MCF 10A (cell line): ENCODE results near the gene ALDH1L1. TPM values are rescaled to one million over a fixed set of nuclear protein-coding genes. Genes with fewer than 3 reads are reported as not detected.

Experiments used
- BruUV-seq: library from RNA; stranded (reverse); fragments of 400-500 nt; replicated peaks from 2 replicates; lab custom pipeline; 2021; lab: Mats Ljungman, UMichigan
- CTCF ChIA-PET: fragments of 300-600 bp; sonication (Branson Sonifier 250); formaldehyde crosslinking; extraction: SDS; loops from one replicate; lab custom pipeline; 2021; ENCODE audit warnings: antibody characterized with exemption, inconsistent platforms; lab: Yijun Ruan, JAX
- POLR2A ChIA-PET: fragments of 300-600, 350-650 bp; sonication (Branson Sonifier 250); formaldehyde crosslinking; extraction: SDS; loops from one replicate; lab custom pipeline; 2020; ENCODE audit warnings: antibody characterized with exemption, inconsistent platforms; lab: Yijun Ruan, JAX
- DNase-seq: peaks from one replicate; pipeline ENCODE4 v3.0.0-alpha.2; 2018; ENCODE audit not compliant: unreplicated experiment
- H3K27ac Mint-ChIP-seq: one replicate; pipeline ENCODE4 v1.8.0; 2022; ENCODE audit warnings: mild to moderate bottlenecking, low read depth, mixed read lengths; ENCODE audit not compliant: unreplicated experiment
- H3K27me3 Mint-ChIP-seq: one replicate; pipeline ENCODE4 v1.8.0; 2022; ENCODE audit warnings: mixed read lengths; ENCODE audit not compliant: insufficient read depth, unreplicated experiment
- H3K36me3 Mint-ChIP-seq: one replicate; pipeline ENCODE4 v1.8.0; 2022; ENCODE audit warnings: mild to moderate bottlenecking, moderate library complexity, mixed read lengths; ENCODE audit not compliant: insufficient read depth, unreplicated experiment
- H3K4me1 Mint-ChIP-seq: one replicate; pipeline ENCODE4 v1.8.0; 2022; ENCODE audit warnings: mixed read lengths; ENCODE audit not compliant: insufficient read depth, unreplicated experiment
- H3K4me3 Mint-ChIP-seq: one replicate; pipeline ENCODE4 v1.8.0; 2022; ENCODE audit warnings: mild to moderate bottlenecking, moderate library complexity, mixed read lengths; ENCODE audit not compliant: unreplicated experiment
- H3K9me3 Mint-ChIP-seq: one replicate; pipeline ENCODE4 v1.8.0; 2022; ENCODE audit warnings: mixed read lengths; ENCODE audit not compliant: unreplicated experiment
- CTCF ChIP-seq: fragments of 200-600 bp; IDR thresholded peaks from one replicate; pipeline ENCODE4 v1.8.0; 2022; ENCODE audit warnings: antibody characterized with exemption, mild to moderate bottlenecking; ENCODE audit not compliant: unreplicated experiment
- intact Hi-C: fragments of 100-400 bp; cut with micrococcal nuclease; formaldehyde crosslinking; loops from 2 replicates; pipeline ENCODE4 v1.14.1; 2022
- total RNA-seq: library from RNA; stranded (reverse); gene quantifications from 2 replicates; pipeline ENCODE4 v1.2.3, GENCODE V29; 2022

Gene ALDH1L1
- total RNA-seq, 1 experiment from 2014 or later, result 1.9 TPM

GRCh38 chr3:126207166-126207565 is 26.8 kb upstream of the ALDH1L1 start:
- TF ChIP-seq CTCF, result no peak
- no peak for DNase-seq
- no peaks in the 10 kb centered on the region for H3K27me3 Mint-ChIP-seq
- H3K9me3 Mint-ChIP-seq, result peaks cover 8% of the 10 kb centered on the region
- H3K27ac Mint-ChIP-seq, result no peak overlapping the region
- peaks cover 12% of the 10 kb centered on the region for H3K4me1 Mint-ChIP-seq
- intact Hi-C loops, result no loop called here
- no peak overlapping the region for H3K4me3 Mint-ChIP-seq
- H3K36me3 Mint-ChIP-seq, result no peaks in the 10 kb centered on the region
- POLR2A ChIA-PET, result no interaction called here
- CTCF ChIA-PET, result interaction anchor here (0.7 kb wide), 2 partner anchors 40 to 51 kb away, joined by 3 read pairs; no protein-coding TSS in a partner anchor
- BruUV-seq, result no TSS peak

- no TSS peak for BruUV-seq
- no peaks in the 10 kb centered on the region for H3K27me3 Mint-ChIP-seq
- H3K9me3 Mint-ChIP-seq, result peaks cover 8% of the 10 kb centered on the region
- no peak for DNase-seq
- H3K27ac Mint-ChIP-seq, result no peak overlapping the region
- TF ChIP-seq CTCF, result no peak
- H3K4me3 Mint-ChIP-seq, result no peak overlapping the region
- intact Hi-C loops, result no loop called here
- H3K4me1 Mint-ChIP-seq, result peaks cover 12% of the 10 kb centered on the region
- ChIA-PET CTCF (interaction anchor here (0.6 to 1.2 kb wide), 7 partner anchors 10 to 166 kb away, joined by 3 to 5 read pairs (median 4); no protein-coding TSS in a partner anchor), POLR2A (no interaction called here)
- H3K36me3 Mint-ChIP-seq, result no peaks in the 10 kb centered on the region
These were observed 25.6 kb upstream of the ALDH1L1 start for GRCh38 chr3:126205717-126206655.

- BruUV-seq, result no TSS peak
- no peaks in the 10 kb centered on the region for H3K4me1 Mint-ChIP-seq
- CTCF ChIA-PET, result interaction anchor here (0.7 kb wide), 2 partner anchors 15 to 303 kb away, joined by 3 read pairs; no protein-coding TSS in a partner anchor
These were observed 22.3 kb upstream of the ALDH1L1 start for GRCh38 chr3:126202680-126203079.

More at GRCh38 chr3:126202680-126203079, 22.3 kb upstream of the ALDH1L1 start:
- no peak overlapping the region for H3K4me3 Mint-ChIP-seq
- POLR2A ChIA-PET, result no interaction called here
- H3K9me3 Mint-ChIP-seq, result no peaks in the 10 kb centered on the region
- DNase-seq, result no peak
- H3K27me3 Mint-ChIP-seq, result no peaks in the 10 kb centered on the region
- intact Hi-C loops, result no loop called here
- no peak overlapping the region for H3K27ac Mint-ChIP-seq
- no peaks in the 10 kb centered on the region for H3K36me3 Mint-ChIP-seq
- no peak for TF ChIP-seq CTCF
